NK-92 (cell line): ENCODE measurements around the gene NLRP1.

ENCODE experiments used
- DNase-seq: peaks from one replicate; lab custom pipeline; 2025; ENCODE audit not compliant: unreplicated experiment; lab: John Stamatoyannopoulos, UW

NLRP1 gene

GRCh38 chr17:5485270-5486205 lies 98.8 kb downstream of the NLRP1 start, which contains the start of gene DERL2:
Gene DERL2, minus strand, starts transcription at chr17:5486178. Its CDS starts 17 bp downstream, at chr17:5486161.
- DNase-seq, result no peak

- no peak for DNase-seq
Measured at GRCh38 chr17:5481451-5481850, 102.9 kb downstream of the NLRP1 start.

GRCh38 chr17:5480962-5481361 lies 103.3 kb downstream of the NLRP1 start:
- DNase-seq, result no peak

- no peak for DNase-seq
Measured at GRCh38 chr17:5478992-5479391, 105.3 kb downstream of the NLRP1 start.

- DNase-seq, result no peak
Measured at GRCh38 chr17:5473906-5474305, 110.4 kb downstream of the NLRP1 start.

- DNase-seq, result no peak
Measured at GRCh38 chr17:5472511-5472910, 111.8 kb downstream of the NLRP1 start.

GRCh38 chr17:5468075-5468473 lies 116.2 kb downstream of the NLRP1 start:
- no peak for DNase-seq

GRCh38 chr17:5467416-5467815 lies 116.9 kb downstream of the NLRP1 start:
- DNase-seq, result no peak

GRCh38 chr17:5466295-5466694 lies 118.0 kb downstream of the NLRP1 start:
- no peak for DNase-seq

- no peak for DNase-seq
Measured at GRCh38 chr17:5464717-5465507, 119.4 kb downstream of the NLRP1 start.
